ENCODE data around the gene DHX9.

DNA sequence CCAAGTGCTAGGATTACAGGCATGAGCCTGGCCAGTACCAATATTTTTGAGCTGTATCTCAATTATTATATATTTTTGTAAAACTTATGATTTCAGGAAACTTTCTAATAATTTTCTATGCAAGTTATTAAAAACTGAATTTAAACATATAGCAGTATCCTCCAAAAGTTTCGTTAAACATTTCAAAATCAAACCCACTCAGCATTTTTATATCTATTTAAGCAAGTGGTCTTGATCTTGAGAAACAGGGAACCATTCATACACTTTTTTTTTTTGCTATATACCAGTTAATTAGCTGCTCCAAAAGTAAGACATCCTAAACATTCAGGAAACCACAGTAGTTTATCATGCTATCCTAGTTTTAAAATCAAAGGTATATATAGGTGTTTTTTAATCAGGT lies 91.8 kb downstream of the DHX9 start:
- no peak for TF ChIP-seq POLR2A (IDR thresholded peaks at IDR 0.05)
- TF ChIP-seq, protein P1, sequence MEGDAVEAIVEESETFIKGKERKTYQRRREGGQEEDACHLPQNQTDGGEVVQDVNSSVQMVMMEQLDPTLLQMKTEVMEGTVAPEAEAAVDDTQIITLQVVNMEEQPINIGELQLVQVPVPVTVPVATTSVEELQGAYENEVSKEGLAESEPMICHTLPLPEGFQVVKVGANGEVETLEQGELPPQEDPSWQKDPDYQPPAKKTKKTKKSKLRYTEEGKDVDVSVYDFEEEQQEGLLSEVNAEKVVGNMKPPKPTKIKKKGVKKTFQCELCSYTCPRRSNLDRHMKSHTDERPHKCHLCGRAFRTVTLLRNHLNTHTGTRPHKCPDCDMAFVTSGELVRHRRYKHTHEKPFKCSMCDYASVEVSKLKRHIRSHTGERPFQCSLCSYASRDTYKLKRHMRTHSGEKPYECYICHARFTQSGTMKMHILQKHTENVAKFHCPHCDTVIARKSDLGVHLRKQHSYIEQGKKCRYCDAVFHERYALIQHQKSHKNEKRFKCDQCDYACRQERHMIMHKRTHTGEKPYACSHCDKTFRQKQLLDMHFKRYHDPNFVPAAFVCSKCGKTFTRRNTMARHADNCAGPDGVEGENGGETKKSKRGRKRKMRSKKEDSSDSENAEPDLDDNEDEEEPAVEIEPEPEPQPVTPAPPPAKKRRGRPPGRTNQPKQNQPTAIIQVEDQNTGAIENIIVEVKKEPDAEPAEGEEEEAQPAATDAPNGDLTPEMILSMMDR (IDR thresholded peaks at IDR 0.05) = no peak

All from thyroid gland (tissue), 4 donors.